ENCODE results near the gene LRP5.

GRCh38 chr11:68269414-68270081 lies 42.8 kb upstream of the LRP5 start:
- TF ChIP-seq CTCF (conservative IDR thresholded peaks at IDR 0.05; ENCODE audit: low read length) = no peak
- TF ChIP-seq EZH2phosphoT487 (IDR thresholded peaks at IDR 0.05; ENCODE audit: borderline replicate concordance) = no peak

Data from Loucy (cell line).